HepG2 (cell line): Measurements from ENCODE around the gene NUFIP2.

Source experiments
- KDM4B ChIP-seq: sonication (generic); formaldehyde crosslinking; IDR thresholded peaks from 2 replicates; pipeline ENCODE4 v1.4.0; 2020; ENCODE audit warnings: missing genetic modification reagents
- POLR2A ChIP-seq, 2 experiments: IDR thresholded peaks; 2 replicates each; pipeline ENCODE4 v1.6.1; 2011; ENCODE audit warnings: low read depth in 2 of 2, low read length in 2 of 2, mild to moderate bottlenecking in 1 of 2, moderate library complexity in 1 of 2; ENCODE audit not compliant: insufficient read depth in 1 of 2
- TF ChIP-seq, protein P1 (sequence below), 2 experiments: fragments of 450-650 bp in 1 of 2; sonication (generic) in 1 of 2; formaldehyde crosslinking in 1 of 2; IDR thresholded peaks; 2 replicates each; pipeline versions ENCODE4 v1.6.1 to v1.8.0; 2016 to 2022; ENCODE audit warnings: antibody characterized with exemption in 1 of 2, mild to moderate bottlenecking in 1 of 2, missing genetic modification reagents in 1 of 2
- TF ChIP-seq, protein P2 (sequence below): sonication (generic); formaldehyde crosslinking; IDR thresholded peaks from 2 replicates; pipeline ENCODE4 v1.5.0; 2020; ENCODE audit warnings: mild to moderate bottlenecking, missing genetic modification reagents, moderate library complexity
- TF ChIP-seq, protein P3 (sequence below): IDR thresholded peaks from 2 replicates; pipeline ENCODE4 v1.6.1; 2018; ENCODE audit warnings: missing genetic modification reagents
- TF ChIP-seq, protein P4 (sequence below): sonication (generic); formaldehyde crosslinking; IDR thresholded peaks from 2 replicates; pipeline ENCODE4 v1.4.0; 2020; ENCODE audit warnings: missing genetic modification reagents

DNA sequence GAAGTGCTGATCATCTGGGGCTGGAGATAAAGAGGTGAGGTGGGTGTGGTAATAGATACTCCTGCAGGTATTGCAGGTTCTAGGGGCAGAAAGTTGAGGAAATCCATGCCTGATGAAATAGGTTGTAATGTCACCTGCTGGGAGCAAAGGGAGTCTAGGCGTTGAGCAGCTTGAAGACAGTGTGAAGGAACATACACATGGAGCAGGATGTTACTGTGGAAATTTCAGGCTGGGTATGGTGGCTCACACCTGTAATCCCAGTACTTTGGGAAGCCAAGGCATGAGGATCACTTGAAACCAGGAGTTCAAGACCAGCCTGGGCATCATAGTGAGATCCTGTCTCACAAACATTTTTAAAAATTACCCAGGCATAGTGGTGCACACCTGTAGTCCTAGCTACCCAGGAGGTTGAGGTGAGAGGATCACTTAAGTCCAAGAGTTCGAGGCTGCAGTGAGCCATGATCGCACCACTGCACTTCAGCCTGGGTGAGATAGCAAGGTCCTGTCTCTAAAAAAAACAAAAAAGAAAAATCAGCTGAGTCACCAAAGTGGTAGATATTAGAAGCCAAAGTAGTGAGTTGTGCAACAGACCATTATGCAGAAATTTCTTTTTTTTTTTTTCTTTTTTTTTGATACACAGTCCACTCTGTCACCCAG lies 56.3 kb downstream of the NUFIP2 start:
- TF ChIP-seq POLR2A (IDR thresholded peaks at IDR 0.05; ENCODE audit: insufficient read depth in 1 of 2, low read depth in 2 of 2, low read length in 2 of 2) (no peak), KDM4B (CRISPR knock-in tag) (no peak)
- TF ChIP-seq, protein P1, sequence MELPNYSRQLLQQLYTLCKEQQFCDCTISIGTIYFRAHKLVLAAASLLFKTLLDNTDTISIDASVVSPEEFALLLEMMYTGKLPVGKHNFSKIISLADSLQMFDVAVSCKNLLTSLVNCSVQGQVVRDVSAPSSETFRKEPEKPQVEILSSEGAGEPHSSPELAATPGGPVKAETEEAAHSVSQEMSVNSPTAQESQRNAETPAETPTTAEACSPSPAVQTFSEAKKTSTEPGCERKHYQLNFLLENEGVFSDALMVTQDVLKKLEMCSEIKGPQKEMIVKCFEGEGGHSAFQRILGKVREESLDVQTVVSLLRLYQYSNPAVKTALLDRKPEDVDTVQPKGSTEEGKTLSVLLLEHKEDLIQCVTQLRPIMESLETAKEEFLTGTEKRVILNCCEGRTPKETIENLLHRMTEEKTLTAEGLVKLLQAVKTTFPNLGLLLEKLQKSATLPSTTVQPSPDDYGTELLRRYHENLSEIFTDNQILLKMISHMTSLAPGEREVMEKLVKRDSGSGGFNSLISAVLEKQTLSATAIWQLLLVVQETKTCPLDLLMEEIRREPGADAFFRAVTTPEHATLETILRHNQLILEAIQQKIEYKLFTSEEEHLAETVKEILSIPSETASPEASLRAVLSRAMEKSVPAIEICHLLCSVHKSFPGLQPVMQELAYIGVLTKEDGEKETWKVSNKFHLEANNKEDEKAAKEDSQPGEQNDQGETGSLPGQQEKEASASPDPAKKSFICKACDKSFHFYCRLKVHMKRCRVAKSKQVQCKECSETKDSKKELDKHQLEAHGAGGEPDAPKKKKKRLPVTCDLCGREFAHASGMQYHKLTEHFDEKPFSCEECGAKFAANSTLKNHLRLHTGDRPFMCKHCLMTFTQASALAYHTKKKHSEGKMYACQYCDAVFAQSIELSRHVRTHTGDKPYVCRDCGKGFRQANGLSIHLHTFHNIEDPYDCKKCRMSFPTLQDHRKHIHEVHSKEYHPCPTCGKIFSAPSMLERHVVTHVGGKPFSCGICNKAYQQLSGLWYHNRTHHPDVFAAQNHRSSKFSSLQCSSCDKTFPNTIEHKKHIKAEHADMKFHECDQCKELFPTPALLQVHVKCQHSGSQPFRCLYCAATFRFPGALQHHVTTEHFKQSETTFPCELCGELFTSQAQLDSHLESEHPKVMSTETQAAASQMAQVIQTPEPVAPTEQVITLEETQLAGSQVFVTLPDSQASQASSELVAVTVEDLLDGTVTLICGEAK (IDR thresholded peaks at IDR 0.05) = no peak
- TF ChIP-seq, protein P1 (CRISPR knock-in tag; IDR thresholded peaks at IDR 0.05) = no peak
- TF ChIP-seq, protein P2, sequence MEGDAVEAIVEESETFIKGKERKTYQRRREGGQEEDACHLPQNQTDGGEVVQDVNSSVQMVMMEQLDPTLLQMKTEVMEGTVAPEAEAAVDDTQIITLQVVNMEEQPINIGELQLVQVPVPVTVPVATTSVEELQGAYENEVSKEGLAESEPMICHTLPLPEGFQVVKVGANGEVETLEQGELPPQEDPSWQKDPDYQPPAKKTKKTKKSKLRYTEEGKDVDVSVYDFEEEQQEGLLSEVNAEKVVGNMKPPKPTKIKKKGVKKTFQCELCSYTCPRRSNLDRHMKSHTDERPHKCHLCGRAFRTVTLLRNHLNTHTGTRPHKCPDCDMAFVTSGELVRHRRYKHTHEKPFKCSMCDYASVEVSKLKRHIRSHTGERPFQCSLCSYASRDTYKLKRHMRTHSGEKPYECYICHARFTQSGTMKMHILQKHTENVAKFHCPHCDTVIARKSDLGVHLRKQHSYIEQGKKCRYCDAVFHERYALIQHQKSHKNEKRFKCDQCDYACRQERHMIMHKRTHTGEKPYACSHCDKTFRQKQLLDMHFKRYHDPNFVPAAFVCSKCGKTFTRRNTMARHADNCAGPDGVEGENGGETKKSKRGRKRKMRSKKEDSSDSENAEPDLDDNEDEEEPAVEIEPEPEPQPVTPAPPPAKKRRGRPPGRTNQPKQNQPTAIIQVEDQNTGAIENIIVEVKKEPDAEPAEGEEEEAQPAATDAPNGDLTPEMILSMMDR (CRISPR knock-in tag) = no peak
- TF ChIP-seq, protein P3, sequence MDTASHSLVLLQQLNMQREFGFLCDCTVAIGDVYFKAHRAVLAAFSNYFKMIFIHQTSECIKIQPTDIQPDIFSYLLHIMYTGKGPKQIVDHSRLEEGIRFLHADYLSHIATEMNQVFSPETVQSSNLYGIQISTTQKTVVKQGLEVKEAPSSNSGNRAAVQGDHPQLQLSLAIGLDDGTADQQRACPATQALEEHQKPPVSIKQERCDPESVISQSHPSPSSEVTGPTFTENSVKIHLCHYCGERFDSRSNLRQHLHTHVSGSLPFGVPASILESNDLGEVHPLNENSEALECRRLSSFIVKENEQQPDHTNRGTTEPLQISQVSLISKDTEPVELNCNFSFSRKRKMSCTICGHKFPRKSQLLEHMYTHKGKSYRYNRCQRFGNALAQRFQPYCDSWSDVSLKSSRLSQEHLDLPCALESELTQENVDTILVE = no peak
- TF ChIP-seq, protein P4, sequence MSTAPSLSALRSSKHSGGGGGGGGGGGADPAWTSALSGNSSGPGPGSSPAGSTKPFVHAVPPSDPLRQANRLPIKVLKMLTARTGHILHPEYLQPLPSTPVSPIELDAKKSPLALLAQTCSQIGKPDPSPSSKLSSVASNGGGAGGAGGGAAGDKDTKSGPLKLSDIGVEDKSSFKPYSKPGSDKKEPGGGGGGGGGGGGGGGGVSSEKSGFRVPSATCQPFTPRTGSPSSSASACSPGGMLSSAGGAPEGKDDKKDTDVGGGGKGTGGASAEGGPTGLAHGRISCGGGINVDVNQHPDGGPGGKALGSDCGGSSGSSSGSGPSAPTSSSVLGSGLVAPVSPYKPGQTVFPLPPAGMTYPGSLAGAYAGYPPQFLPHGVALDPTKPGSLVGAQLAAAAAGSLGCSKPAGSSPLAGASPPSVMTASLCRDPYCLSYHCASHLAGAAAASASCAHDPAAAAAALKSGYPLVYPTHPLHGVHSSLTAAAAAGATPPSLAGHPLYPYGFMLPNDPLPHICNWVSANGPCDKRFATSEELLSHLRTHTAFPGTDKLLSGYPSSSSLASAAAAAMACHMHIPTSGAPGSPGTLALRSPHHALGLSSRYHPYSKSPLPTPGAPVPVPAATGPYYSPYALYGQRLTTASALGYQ (CRISPR knock-in tag) = no peak
